Measurements from ENCODE around the gene ADD2. TPM values are rescaled to one million over a fixed set of nuclear protein-coding genes. Genes with fewer than 3 reads are reported as not detected.

Gene ADD2
- total RNA-seq, 2 donors from 2014 or later, result 0.41 to 1.6 TPM

- DNase-seq (ENCODE audit: low spot score), result no peak
- Histone ChIP-seq H3K9me3 (no peaks in the 10 kb centered on the region), H3K27me3 (replicated peaks; ENCODE audit: insufficient read depth) (no peaks in the 10 kb centered on the region), H3K4me3 (no peak overlapping the region), H3K4me1 (ENCODE audit: control insufficient read depth in 1 of 2, low read depth in 2 of 2) (no peaks in the 10 kb centered on the region), H3K36me3 (no peaks in the 10 kb centered on the region), H3K27ac (no peak overlapping the region)
- no peak for ATAC-seq (ENCODE audit: insufficient number of reproducible peaks, low FRiP score, low read depth)
- TF ChIP-seq CTCF (IDR thresholded peaks at IDR 0.05), result no peak
Observed at GRCh38 chr2:70690846-70691245, 77.2 kb downstream of the ADD2 start.

- no peaks in the 10 kb centered on the region for H3K27me3 ChIP-seq (replicated peaks; ENCODE audit: insufficient read depth)
- H3K9me3 ChIP-seq, result no peaks in the 10 kb centered on the region
- TF ChIP-seq CTCF (IDR thresholded peaks at IDR 0.05), result no peak
- H3K4me1 ChIP-seq (ENCODE audit: control insufficient read depth in 1 of 2, low read depth in 2 of 2), result no peaks in the 10 kb centered on the region
- ATAC-seq (ENCODE audit: insufficient number of reproducible peaks, low FRiP score, low read depth) (no peak), DNase-seq (ENCODE audit: low spot score) (no peak)
- no peaks in the 10 kb centered on the region for H3K36me3 ChIP-seq
- no peak overlapping the region for H3K4me3 ChIP-seq
- H3K27ac ChIP-seq, result no peak overlapping the region
Observed at GRCh38 chr2:70688427-70688826, 79.6 kb downstream of the ADD2 start.

DNA sequence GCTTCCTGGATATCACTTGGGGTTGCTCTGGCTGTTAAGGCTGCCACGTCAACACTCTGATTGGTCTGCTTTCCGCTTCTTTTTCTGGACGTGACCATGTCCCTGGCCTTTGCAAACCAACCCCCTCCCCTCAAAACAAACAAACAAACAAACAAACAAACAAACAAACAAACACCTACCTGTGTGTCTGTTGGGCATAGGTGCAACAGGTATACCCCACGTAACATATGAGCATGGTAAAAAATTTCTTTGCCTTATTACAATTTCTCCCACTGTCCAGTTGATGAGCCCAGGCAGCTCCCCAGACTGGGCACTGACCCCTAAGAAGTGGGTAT lies 80.6 kb downstream of the ADD2 start:
- H3K4me3 ChIP-seq, result no peak overlapping the region
- no peak overlapping the region for H3K27ac ChIP-seq
- H3K27me3 ChIP-seq (replicated peaks; ENCODE audit: insufficient read depth), result no peaks in the 10 kb centered on the region
- H3K4me1 ChIP-seq (ENCODE audit: control insufficient read depth in 1 of 2, low read depth in 2 of 2), result no peaks in the 10 kb centered on the region
- no peak for TF ChIP-seq CTCF (IDR thresholded peaks at IDR 0.05)
- H3K9me3 ChIP-seq, result no peaks in the 10 kb centered on the region
- no peak for ATAC-seq (ENCODE audit: insufficient number of reproducible peaks, low FRiP score, low read depth)
- no peak for DNase-seq (ENCODE audit: low spot score)
- no peaks in the 10 kb centered on the region for H3K36me3 ChIP-seq

DNA sequence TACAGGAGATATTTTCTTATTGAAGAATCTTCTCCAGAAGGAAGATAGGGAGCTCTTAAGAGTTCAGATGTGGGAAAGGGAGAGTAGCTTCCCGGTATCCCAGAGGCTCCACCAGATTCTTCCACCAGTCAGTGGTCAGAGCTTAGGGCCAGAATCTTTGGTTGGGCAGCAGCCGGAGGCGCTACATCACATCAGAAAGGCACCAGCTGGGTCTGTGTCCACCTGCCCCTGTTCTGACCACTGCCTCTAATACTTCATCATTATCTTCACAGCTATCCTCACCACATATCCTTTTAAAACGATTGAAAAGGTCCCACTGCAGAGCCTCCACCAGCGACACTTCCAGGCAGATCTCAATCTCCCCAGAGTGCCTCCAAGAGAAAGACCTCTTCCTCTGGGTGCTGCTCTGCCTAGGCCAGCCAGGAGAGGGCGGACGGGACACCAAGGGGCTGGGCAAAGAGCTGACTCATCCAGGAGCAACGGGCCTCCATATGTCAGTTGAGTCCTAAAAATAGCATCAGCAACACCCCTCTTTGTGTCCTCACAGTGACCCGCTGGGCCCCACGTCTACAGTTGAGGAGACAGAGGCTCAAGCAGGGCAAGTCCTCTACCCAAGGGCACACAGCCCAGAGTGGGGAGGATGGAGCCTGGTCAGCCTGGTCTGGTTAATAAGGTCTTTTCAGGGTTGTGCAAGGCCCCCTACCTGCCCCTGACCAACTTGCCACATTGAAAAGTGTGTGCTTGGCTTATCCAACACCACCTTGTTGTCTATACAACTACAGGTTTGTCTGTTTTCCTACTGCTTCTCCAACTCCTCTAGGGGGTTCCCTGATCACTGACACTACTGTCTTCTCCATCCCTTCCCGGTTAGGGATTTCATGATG lies 81.2 kb downstream of the ADD2 start:
- ATAC-seq (ENCODE audit: insufficient number of reproducible peaks, low FRiP score, low read depth) (no peak), DNase-seq (ENCODE audit: low spot score) (no peak)
- Histone ChIP-seq H3K27ac (no peak overlapping the region), H3K36me3 (no peaks in the 10 kb centered on the region), H3K4me1 (ENCODE audit: control insufficient read depth in 1 of 2, low read depth in 2 of 2) (no peaks in the 10 kb centered on the region), H3K4me3 (no peak overlapping the region), H3K27me3 (replicated peaks; ENCODE audit: insufficient read depth) (no peaks in the 10 kb centered on the region), H3K9me3 (no peaks in the 10 kb centered on the region)
- TF ChIP-seq CTCF (IDR thresholded peaks at IDR 0.05), result no peak

DNA sequence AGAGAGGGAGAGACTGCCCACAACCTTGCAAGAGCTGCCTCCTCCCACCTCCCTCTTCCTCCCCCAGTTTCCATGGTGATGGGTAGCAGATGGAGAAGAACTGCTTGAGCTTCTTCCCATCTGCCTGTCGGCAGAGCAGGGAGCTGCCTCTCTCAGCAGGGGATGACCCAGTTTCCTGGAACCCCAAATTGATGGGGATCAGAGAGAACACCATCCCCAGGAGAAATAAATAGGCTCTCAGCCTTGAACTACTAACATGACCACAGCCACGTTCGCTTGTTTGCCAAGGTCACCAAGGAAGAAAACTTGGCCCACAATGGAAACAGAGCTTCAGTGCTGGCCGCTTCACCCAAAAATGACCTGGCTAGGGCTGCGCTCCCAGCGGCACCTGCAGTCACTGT lies 82.2 kb downstream of the ADD2 start:
- Histone ChIP-seq H3K36me3 (no peaks in the 10 kb centered on the region), H3K27ac (no peak overlapping the region), H3K4me3 (no peak overlapping the region), H3K9me3 (no peaks in the 10 kb centered on the region), H3K27me3 (replicated peaks; ENCODE audit: insufficient read depth) (no peaks in the 10 kb centered on the region), H3K4me1 (ENCODE audit: control insufficient read depth in 1 of 2, low read depth in 2 of 2) (no peaks in the 10 kb centered on the region)
- TF ChIP-seq CTCF (IDR thresholded peaks at IDR 0.05), result no peak
- no peak for DNase-seq (ENCODE audit: low spot score)
- ATAC-seq (ENCODE audit: insufficient number of reproducible peaks, low FRiP score, low read depth), result no peak

Data from thoracic aorta (tissue), 2 donors.